Tibial nerve (tissue), 4 donors: ENCODE data around the gene SUSD4. TPM values are rescaled to one million over a fixed set of nuclear protein-coding genes. Genes with fewer than 3 reads are reported as not detected.

Experiments
- DNase-seq, 2 donors: peaks; one replicate each; pipeline ENCODE4 v3.0.0-alpha.2; 2019; ENCODE audit warnings: low spot score in 2 of 2
- H3K27ac ChIP-seq, 4 donors: fragments of 200-600 bp; sonication (generic) in 3 of 4; one replicate each; pipeline ENCODE4 v1.5.1; 2017 to 2019; ENCODE audit warnings: mild to moderate bottlenecking in 1 of 4
- H3K27me3 ChIP-seq, 2 donors: fragments of 200-600 bp; sonication (generic) in 1 of 2; one replicate each; pipeline versions ENCODE4 v1.5.1 to v1.6.0; 2017 to 2019
- H3K36me3 ChIP-seq, 3 donors: fragments of 200-600 bp; sonication (generic); one replicate each; pipeline ENCODE4 v1.5.1; 2018 to 2019
- H3K4me1 ChIP-seq, 4 donors: fragments of 200-600 bp; sonication (generic) in 3 of 4; one replicate each; pipeline ENCODE4 v1.5.1; 2017 to 2019
- H3K4me3 ChIP-seq, 4 donors: fragments of 200-600 bp; sonication (generic) in 3 of 4; one replicate each; pipeline ENCODE4 v1.5.1; 2017 to 2019; ENCODE audit warnings: mild to moderate bottlenecking in 1 of 4, moderate library complexity in 1 of 4
- H3K9me3 ChIP-seq, 4 donors: fragments of 200-600 bp; sonication (generic) in 3 of 4; one replicate each; pipeline ENCODE4 v1.5.1; 2017 to 2019
- CTCF ChIP-seq, 5 experiments: fragments of 200-600 bp in 3 of 5; fragments of 450-650 bp in 2 of 5; sonication (generic) in 3 of 5; IDR thresholded peaks; one replicate each; pipeline ENCODE4 v1.5.1; 2016 to 2019; ENCODE audit warnings: antibody characterized with exemption in 5 of 5, mild to moderate bottlenecking in 3 of 5, moderate library complexity in 2 of 5
- EP300 ChIP-seq, 2 donors: sonication (generic); formaldehyde crosslinking; IDR thresholded peaks; one replicate each; pipeline ENCODE4 v1.6.1; 2017; ENCODE audit warnings: antibody characterized with exemption in 2 of 2, mild to moderate bottlenecking in 1 of 2
- POLR2A ChIP-seq, 2 donors: fragments of 450-650 bp; IDR thresholded peaks; one replicate each; pipeline ENCODE4 v1.6.1; 2017; ENCODE audit warnings: antibody characterized with exemption in 2 of 2, mild to moderate bottlenecking in 2 of 2, moderate library complexity in 2 of 2
- WGBS, 2 donors: methylation state at CpG; one replicate each; pipeline ENCODE4 v1.1.5; 2018; 5-methylcytosine and 5-hydroxymethylcytosine counted together
- total RNA-seq, 4 donors: library from RNA; depleted of rRNA; stranded (reverse); fragments of >200 nt; gene quantifications; one replicate each; pipeline ENCODE4 v1.1.0, GENCODE V29; 2016

Gene SUSD4
- total RNA-seq, 4 donors from 2014 or later: not detected

DNA sequence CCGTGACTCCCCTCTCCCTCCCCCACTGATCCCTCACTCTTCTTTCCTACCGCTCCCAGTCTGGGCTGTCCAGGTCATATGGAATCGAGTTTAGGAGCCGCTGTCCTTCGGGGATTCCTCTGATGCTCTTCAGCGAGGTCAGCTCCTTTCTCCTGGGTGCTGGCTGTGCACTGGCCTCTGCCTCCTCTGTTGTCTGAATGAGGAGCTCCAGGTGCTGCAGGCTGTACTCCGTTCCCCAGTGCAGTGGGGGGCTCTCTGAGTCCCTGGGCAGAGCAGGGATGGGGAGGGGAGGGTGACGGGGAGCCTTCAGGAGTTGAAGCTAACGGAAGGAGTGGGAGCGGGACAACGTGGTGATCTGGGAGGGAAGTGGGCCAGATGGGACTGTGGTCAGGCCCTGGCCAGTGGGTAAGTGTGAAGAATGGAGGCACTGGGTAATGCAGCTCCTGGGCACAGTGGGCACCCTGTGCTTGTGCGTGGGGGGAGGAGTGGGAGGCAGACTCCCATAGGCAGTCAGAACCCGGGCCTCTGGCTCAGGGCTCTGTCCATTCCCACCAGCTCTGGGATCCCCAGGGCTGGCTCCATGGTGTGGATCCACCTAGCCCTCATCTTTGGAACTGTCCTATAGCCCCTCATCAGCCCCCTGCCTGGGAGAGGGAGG is 161.5 kb downstream of the SUSD4 start:
- H3K4me3 ChIP-seq: no peak overlapping the region
- 67 to 79% methylated on average over 11 to 13 of the region's 13 CpGs for WGBS, 2 donors
- DNase-seq: no peak
- H3K4me1 ChIP-seq: no peaks in the 10 kb centered on the region
- no peaks in the 10 kb centered on the region for H3K9me3 ChIP-seq
- peaks cover 0 to 9% of the 10 kb centered on the region in 2 donors for H3K27me3 ChIP-seq
- TF ChIP-seq POLR2A (IDR thresholded peaks at IDR 0.05): no peak
- TF ChIP-seq EP300 (IDR thresholded peaks at IDR 0.05): no peak
- no peak for TF ChIP-seq CTCF (IDR thresholded peaks at IDR 0.05)
- H3K27ac ChIP-seq: no peak overlapping the region
- no peaks in the 10 kb centered on the region for H3K36me3 ChIP-seq

GRCh38 chr1:223201967-223202366 is 162.0 kb downstream of the SUSD4 start:
- no peaks in the 10 kb centered on the region for H3K4me1 ChIP-seq
- no peak overlapping the region for H3K4me3 ChIP-seq
- TF ChIP-seq CTCF (IDR thresholded peaks at IDR 0.05) (no peak), EP300 (IDR thresholded peaks at IDR 0.05) (no peak), POLR2A (IDR thresholded peaks at IDR 0.05) (no peak)
- no peak overlapping the region for H3K27ac ChIP-seq
- no peaks in the 10 kb centered on the region for H3K9me3 ChIP-seq
- H3K27me3 ChIP-seq: peaks cover 0 to 9% of the 10 kb centered on the region in 2 donors
- DNase-seq: no peak
- no peaks in the 10 kb centered on the region for H3K36me3 ChIP-seq
- 75 to 86% methylated on average over 2 of the region's 2 CpGs for WGBS, 2 donors

DNA sequence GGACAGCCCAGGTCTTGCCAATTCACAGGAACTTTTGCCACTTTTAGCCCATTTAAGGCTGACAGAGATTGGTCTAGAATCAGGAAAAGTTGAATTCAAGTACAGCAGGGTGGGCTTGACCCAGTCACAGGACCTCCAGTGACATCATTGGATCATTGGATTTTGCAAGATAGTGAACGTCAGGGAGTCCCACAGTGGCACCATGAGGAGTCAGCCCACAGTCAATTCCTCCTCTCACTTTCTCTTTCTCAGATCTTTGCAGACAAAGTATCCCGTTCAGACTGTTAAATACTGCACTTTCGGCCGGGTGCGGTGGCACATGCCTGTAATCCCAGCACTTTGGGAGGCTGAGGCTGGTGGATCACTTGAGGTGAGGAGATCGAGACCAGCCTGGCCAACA is 163.1 kb downstream of the SUSD4 start:
- Histone ChIP-seq H3K27ac (no peak overlapping the region), H3K9me3 (no peaks in the 10 kb centered on the region), H3K4me1 (no peaks in the 10 kb centered on the region), H3K27me3 (peaks cover 0 to 9% of the 10 kb centered on the region in 2 donors), H3K36me3 (no peaks in the 10 kb centered on the region), H3K4me3 (no peak overlapping the region)
- 79 to 81% methylated on average over 6 of the region's 6 CpGs for WGBS, 2 donors
- no peak for TF ChIP-seq CTCF (IDR thresholded peaks at IDR 0.05)
- TF ChIP-seq EP300 (IDR thresholded peaks at IDR 0.05): no peak
- TF ChIP-seq POLR2A (IDR thresholded peaks at IDR 0.05): no peak
- DNase-seq: no peak

DNA sequence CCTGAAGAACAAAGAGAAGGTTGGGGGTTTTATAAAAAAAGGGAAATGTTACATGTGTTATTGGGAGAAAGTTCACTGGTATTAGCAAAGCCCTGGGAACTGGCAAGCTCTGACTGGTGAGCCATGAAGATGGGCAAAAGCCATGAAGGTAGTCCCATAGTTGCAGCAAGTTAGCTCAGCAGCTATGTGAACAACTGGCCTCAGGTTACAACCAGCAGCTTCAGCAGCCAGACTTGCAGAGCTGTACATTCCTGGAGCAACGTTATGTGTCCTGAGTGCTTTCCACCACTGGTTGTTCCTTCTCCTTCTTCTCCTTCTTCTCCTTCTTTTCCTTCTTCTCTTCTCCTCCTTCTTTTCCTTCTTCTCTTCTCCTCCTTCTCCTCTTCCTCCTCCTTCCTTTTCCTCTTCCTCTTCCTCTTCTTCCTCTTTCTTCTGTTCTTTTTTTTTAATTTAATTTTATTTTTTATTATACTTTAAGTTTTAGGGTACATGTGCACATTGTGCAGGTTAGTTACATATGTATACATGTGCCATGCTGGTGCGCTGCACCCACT is 164.8 kb downstream of the SUSD4 start:
- Histone ChIP-seq H3K4me3 (no peak overlapping the region), H3K27ac (no peak overlapping the region), H3K4me1 (no peaks in the 10 kb centered on the region), H3K27me3 (peaks cover 0 to 9% of the 10 kb centered on the region in 2 donors), H3K36me3 (no peaks in the 10 kb centered on the region), H3K9me3 (no peaks in the 10 kb centered on the region)
- DNase-seq: no peak
- 63 to 79% methylated on average over 2 of the region's 2 CpGs for WGBS, 2 donors
- TF ChIP-seq EP300 (IDR thresholded peaks at IDR 0.05) (no peak), CTCF (IDR thresholded peaks at IDR 0.05) (no peak), POLR2A (IDR thresholded peaks at IDR 0.05) (no peak)

- Histone ChIP-seq H3K4me1 (no peaks in the 10 kb centered on the region), H3K9me3 (no peaks in the 10 kb centered on the region), H3K36me3 (no peaks in the 10 kb centered on the region), H3K27me3 (peaks cover 0 to 9% of the 10 kb centered on the region in 2 donors), H3K4me3 (no peak overlapping the region), H3K27ac (no peak overlapping the region)
- 84 to 85% methylated on average over 3 of the region's 3 CpGs for WGBS, 2 donors
- TF ChIP-seq EP300 (IDR thresholded peaks at IDR 0.05): no peak
- no peak for TF ChIP-seq POLR2A (IDR thresholded peaks at IDR 0.05)
- TF ChIP-seq CTCF (IDR thresholded peaks at IDR 0.05): no peak
- DNase-seq: no peak
Measured at GRCh38 chr1:223198628-223198965, 165.4 kb downstream of the SUSD4 start.
